ENCODE measurements around the gene MTR.

MTR gene

GRCh38 chr1:236948996-236949395, 153.9 kb downstream of the MTR start:
- TF ChIP-seq, protein P1, sequence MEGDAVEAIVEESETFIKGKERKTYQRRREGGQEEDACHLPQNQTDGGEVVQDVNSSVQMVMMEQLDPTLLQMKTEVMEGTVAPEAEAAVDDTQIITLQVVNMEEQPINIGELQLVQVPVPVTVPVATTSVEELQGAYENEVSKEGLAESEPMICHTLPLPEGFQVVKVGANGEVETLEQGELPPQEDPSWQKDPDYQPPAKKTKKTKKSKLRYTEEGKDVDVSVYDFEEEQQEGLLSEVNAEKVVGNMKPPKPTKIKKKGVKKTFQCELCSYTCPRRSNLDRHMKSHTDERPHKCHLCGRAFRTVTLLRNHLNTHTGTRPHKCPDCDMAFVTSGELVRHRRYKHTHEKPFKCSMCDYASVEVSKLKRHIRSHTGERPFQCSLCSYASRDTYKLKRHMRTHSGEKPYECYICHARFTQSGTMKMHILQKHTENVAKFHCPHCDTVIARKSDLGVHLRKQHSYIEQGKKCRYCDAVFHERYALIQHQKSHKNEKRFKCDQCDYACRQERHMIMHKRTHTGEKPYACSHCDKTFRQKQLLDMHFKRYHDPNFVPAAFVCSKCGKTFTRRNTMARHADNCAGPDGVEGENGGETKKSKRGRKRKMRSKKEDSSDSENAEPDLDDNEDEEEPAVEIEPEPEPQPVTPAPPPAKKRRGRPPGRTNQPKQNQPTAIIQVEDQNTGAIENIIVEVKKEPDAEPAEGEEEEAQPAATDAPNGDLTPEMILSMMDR (IDR thresholded peaks at IDR 0.05): no peak
- TF ChIP-seq ZFX (IDR thresholded peaks at IDR 0.05; ENCODE audit: borderline replicate concordance): no peak
- H3K27ac ChIP-seq: no peak overlapping the region

GRCh38 chr1:236950365-236950764, 155.3 kb downstream of the MTR start:
- no peak overlapping the region for H3K27ac ChIP-seq
- TF ChIP-seq, protein P1 (IDR thresholded peaks at IDR 0.05): no peak
- no peak for TF ChIP-seq ZFX (IDR thresholded peaks at IDR 0.05; ENCODE audit: borderline replicate concordance)

DNA sequence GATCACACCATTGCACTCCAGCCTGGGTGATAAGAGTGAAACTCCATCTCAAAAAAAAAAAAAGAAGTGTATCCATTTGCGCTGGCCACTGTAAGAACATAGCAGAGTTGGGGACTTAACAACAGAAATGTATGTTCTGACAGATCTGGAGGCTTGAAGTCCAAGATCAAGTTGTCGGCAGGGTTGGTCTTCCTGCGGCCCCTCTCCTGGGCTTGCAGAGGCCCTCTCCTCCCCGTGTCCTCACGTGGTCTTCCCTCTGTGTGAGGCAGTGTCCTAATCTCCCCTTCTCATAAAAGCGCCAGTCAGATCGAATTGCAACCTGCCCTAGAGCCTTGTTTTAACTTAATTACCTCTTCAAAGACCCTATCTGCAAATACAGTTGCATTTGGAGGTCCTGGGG, 156.6 kb downstream of the MTR start:
- TF ChIP-seq ZFX (IDR thresholded peaks at IDR 0.05; ENCODE audit: borderline replicate concordance): no peak
- TF ChIP-seq, protein P1 (IDR thresholded peaks at IDR 0.05): no peak
- H3K27ac ChIP-seq: no peak overlapping the region

DNA sequence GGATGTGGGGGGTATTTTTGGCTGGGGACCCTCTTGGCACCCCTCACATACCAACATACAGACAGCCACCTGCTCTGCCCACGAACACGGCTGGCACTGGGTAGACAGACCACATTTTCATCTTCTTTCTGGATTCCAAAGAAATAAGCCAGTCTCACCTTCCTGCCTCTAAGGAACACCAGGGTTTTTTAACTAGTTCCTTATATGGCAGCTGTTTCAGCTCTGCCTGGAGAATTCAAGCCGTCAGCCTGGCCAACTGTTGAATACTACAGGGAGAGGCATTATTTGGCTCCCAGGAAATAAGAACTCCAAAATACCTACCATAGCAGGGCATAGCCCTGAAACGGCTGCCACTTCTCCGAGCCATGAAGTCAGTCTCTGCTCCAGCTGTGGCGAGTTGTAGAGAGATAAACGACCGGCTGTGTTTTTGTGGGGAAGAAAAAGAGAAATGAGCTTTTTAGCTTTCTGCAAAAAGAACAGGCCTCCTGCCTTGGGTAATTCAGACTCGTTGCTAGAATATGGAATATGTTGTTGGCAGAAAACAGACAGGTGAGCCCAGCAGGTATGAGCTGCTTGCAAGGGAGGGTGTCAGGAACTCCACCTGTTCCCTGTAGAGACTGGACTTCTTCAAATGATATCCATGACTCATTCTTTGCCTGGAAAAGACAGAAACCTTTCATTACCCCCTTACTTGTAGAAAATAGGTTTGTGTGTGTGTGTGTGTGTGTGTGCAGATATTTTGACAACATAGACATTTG, 157.3 kb downstream of the MTR start:
- TF ChIP-seq ZFX (IDR thresholded peaks at IDR 0.05; ENCODE audit: borderline replicate concordance): no peak
- TF ChIP-seq, protein P1 (IDR thresholded peaks at IDR 0.05): no peak
- no peak overlapping the region for H3K27ac ChIP-seq

DNA sequence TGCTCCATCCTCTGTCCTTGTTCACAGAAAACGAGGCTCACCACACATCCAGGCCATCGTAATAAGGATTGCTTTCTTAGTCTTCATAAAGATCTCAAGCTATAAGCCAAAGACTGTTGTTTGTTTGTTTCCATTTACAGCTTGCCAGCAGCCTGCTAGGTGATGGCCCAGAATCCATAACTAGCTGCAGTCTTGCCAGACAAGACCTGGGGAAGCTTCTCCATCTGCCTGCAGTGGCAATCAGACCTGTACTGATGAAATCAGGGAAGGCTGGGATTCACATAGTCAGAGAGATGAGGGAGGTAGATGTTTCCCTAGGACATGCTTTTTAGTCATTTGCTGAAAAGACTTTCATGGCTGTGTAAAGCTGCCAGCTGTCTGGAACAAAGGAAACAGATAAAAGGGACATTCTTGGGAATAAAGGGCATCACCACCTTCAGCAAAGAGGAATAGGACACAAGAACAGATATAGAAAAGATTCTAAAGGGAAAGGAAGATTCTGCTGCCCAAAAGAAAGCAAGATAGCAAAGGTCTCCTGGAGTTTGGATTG, 158.1 kb downstream of the MTR start:
- H3K27ac ChIP-seq: no peak overlapping the region
- TF ChIP-seq, protein P1 (IDR thresholded peaks at IDR 0.05): no peak
- TF ChIP-seq ZFX (IDR thresholded peaks at IDR 0.05; ENCODE audit: borderline replicate concordance): no peak
